H1 (cell line): ENCODE results near the gene DENND2C. TPM values are rescaled to one million over a fixed set of nuclear protein-coding genes. Genes with fewer than 3 reads are reported as not detected.

Experiments
- CTCF ChIA-PET: fragments of 300-600 bp; sonication (Branson Sonifier 250); formaldehyde crosslinking; loops from one replicate; lab custom pipeline; 2021; ENCODE audit not compliant: partially characterized antibody; lab: Charles Lee
- POLR2A ChIA-PET: fragments of 300-600 bp; sonication (Branson Sonifier 250); formaldehyde crosslinking; loops from one replicate; lab custom pipeline; 2021; ENCODE audit warnings: inconsistent platforms; ENCODE audit not compliant: partially characterized antibody; lab: Charles Lee
- DNase-seq, 2 experiments: peaks; one replicate each; pipeline versions ENCODE4 v3.0.0 to v3.0.0-alpha.2; 2010 to 2022; ENCODE audit warnings: low spot score in 2 of 2, low read depth in 1 of 2, mixed read lengths in 1 of 2
- FAIRE-seq: peaks from 2 replicates; lab custom pipeline; 2011; peaks lifted over from hg19 to GRCh38; lab: Jason Lieb, UNC
- H2AFZ ChIP-seq: 2 replicates; pipeline ENCODE4 v1.8.1; 2012; ENCODE audit warnings: low read length, inconsistent platforms
- H2AK5ac ChIP-seq: 2 replicates; pipeline ENCODE4 v1.6.1; 2013; ENCODE audit warnings: low read depth, low read length
- H2BK120ac ChIP-seq: replicated peaks from 2 replicates; pipeline ENCODE3; 2013; ENCODE audit warnings: low read depth, low read length, inconsistent platforms
- H2BK12ac ChIP-seq: 2 replicates; pipeline ENCODE4 v1.6.1; 2013; ENCODE audit warnings: low read depth, low read length
- H2BK15ac ChIP-seq: 2 replicates; pipeline ENCODE4 v1.6.1; 2013; ENCODE audit warnings: low read length
- H2BK20ac ChIP-seq: 2 replicates; pipeline ENCODE4 v1.6.1; 2013; ENCODE audit warnings: low read length
- H2BK5ac ChIP-seq: 2 replicates; pipeline ENCODE4 v1.6.1; 2013; ENCODE audit warnings: low read depth, low read length
- H3K14ac ChIP-seq: 2 replicates; pipeline ENCODE4 v1.6.1; 2013; ENCODE audit warnings: inconsistent platforms; ENCODE audit not compliant: insufficient read length
- H3K18ac ChIP-seq: 2 replicates; pipeline ENCODE4 v1.6.1; 2013; ENCODE audit warnings: low read length; ENCODE audit errors: extremely low read depth
- H3K23ac ChIP-seq: 2 replicates; pipeline ENCODE4 v1.6.1; 2013; ENCODE audit warnings: inconsistent platforms; ENCODE audit not compliant: insufficient read length
- H3K23me2 ChIP-seq: 2 replicates; pipeline ENCODE4 v1.6.1; 2013; ENCODE audit warnings: low read depth, low read length
- H3K27ac ChIP-seq: 2 replicates; pipeline ENCODE4 v1.6.1; 2011; ENCODE audit warnings: low read depth, low read length, inconsistent platforms
- H3K27me3 ChIP-seq, 4 experiments: replicated peaks in 1 of 4; 1 replicate in 1 of 4; 2 replicates in 3 of 4; pipeline versions ENCODE4 v1.6.1 to v1.8.1; 2011 to 2013; ENCODE audit warnings: low read length in 3 of 4, mild to moderate bottlenecking in 3 of 4, inconsistent platforms in 2 of 4, mixed read lengths in 2 of 4, moderate library complexity in 1 of 4; ENCODE audit not compliant: control insufficient read depth in 3 of 4, insufficient read depth in 3 of 4; ENCODE audit errors: extremely low read depth in 1 of 4
- H3K36me3 ChIP-seq, 4 experiments: 2 replicates each; pipeline versions ENCODE4 v1.6.1 to v1.8.1; 2011 to 2013; ENCODE audit warnings: mild to moderate bottlenecking in 4 of 4, low read length in 3 of 4, moderate library complexity in 2 of 4, control low read depth in 1 of 4, inconsistent platforms in 1 of 4; ENCODE audit not compliant: insufficient read depth in 4 of 4, control insufficient read depth in 2 of 4
- H3K4ac ChIP-seq: replicated peaks from 2 replicates; pipeline ENCODE3; 2013; ENCODE audit warnings: low read length, low read depth, mixed read lengths, inconsistent platforms; ENCODE audit not compliant: insufficient read length
- H3K4me1 ChIP-seq, 4 experiments: replicated peaks in 1 of 4; 1 replicate in 1 of 4; 2 replicates in 3 of 4; pipeline versions ENCODE4 v1.6.1 to v1.8.1; 2011 to 2013; ENCODE audit warnings: low read length in 3 of 4, inconsistent platforms in 2 of 4, mixed read lengths in 1 of 4; ENCODE audit not compliant: insufficient read depth in 4 of 4, control insufficient read depth in 3 of 4
- H3K4me2 ChIP-seq, 2 experiments: 2 replicates each; pipeline versions ENCODE4 v1.6.1 to v1.8.1; 2011 to 2013; ENCODE audit warnings: low read depth in 2 of 2, low read length in 2 of 2, control low read depth in 1 of 2, inconsistent platforms in 1 of 2, mild to moderate bottlenecking in 1 of 2; ENCODE audit not compliant: insufficient read depth in 1 of 2
- H3K4me3 ChIP-seq, 4 experiments: fragments of 200-600, 300-600 bp in 1 of 4; sonication (generic), shearing (Covaris generic), sonication (Bioruptor Twin) in 1 of 4; 2 replicates each; pipeline versions ENCODE4 v1.5.1 to v1.8.1; 2011 to 2016; ENCODE audit warnings: low read length in 4 of 4, low read depth in 3 of 4, control low read depth in 2 of 4, inconsistent platforms in 2 of 4, mild to moderate bottlenecking in 2 of 4, mixed read lengths in 1 of 4, moderate library complexity in 1 of 4; ENCODE audit not compliant: insufficient read depth in 2 of 4; ENCODE audit errors: extremely low read depth in 1 of 4
- H3K56ac ChIP-seq: replicated peaks from 2 replicates; pipeline ENCODE3; 2013; ENCODE audit warnings: low read depth, mild to moderate bottlenecking, mixed read lengths, low read length, inconsistent platforms; ENCODE audit not compliant: insufficient read length
- H3K79me1 ChIP-seq: 2 replicates; pipeline ENCODE4 v1.6.1; 2013; ENCODE audit warnings: low read depth, low read length, control low read depth
- H3K79me2 ChIP-seq, 2 experiments: 2 replicates each; pipeline versions ENCODE4 v1.6.1 to v1.8.1; 2012 to 2013; ENCODE audit warnings: low read length in 2 of 2, mild to moderate bottlenecking in 2 of 2, inconsistent platforms in 1 of 2; ENCODE audit not compliant: insufficient read depth in 2 of 2, control insufficient read depth in 1 of 2
- H3K9ac ChIP-seq, 4 experiments: replicated peaks in 1 of 4; 1 replicate in 1 of 4; 2 replicates in 3 of 4; pipeline versions ENCODE4 v1.6.1 to v1.8.1; 2011 to 2013; ENCODE audit warnings: low read depth in 3 of 4, low read length in 3 of 4, control low read depth in 2 of 4, mild to moderate bottlenecking in 2 of 4, moderate library complexity in 2 of 4, inconsistent platforms in 1 of 4; ENCODE audit errors: extremely low read depth in 1 of 4
- H3K9me3 ChIP-seq, 2 experiments: 2 replicates each; pipeline versions ENCODE4 v1.6.1 to v1.8.1; 2012 to 2013; ENCODE audit warnings: mild to moderate bottlenecking in 2 of 2, moderate library complexity in 2 of 2, control low read depth in 1 of 2, inconsistent platforms in 1 of 2, low read depth in 1 of 2, low read length in 1 of 2, mixed read lengths in 1 of 2; ENCODE audit not compliant: insufficient read depth in 2 of 2
- H4K20me1 ChIP-seq, 2 experiments: replicated peaks in 1 of 2; 2 replicates each; pipeline versions ENCODE3 to v1.8.1; 2011 to 2013; ENCODE audit warnings: inconsistent platforms in 2 of 2, low read length in 2 of 2, mild to moderate bottlenecking in 1 of 2; ENCODE audit not compliant: insufficient read depth in 2 of 2, control insufficient read depth in 1 of 2
- H4K5ac ChIP-seq: 2 replicates; pipeline ENCODE4 v1.6.1; 2013; ENCODE audit warnings: low read length, low read depth, mixed read lengths, inconsistent platforms; ENCODE audit not compliant: insufficient read length
- H4K8ac ChIP-seq: 2 replicates; pipeline ENCODE4 v1.8.0; 2013; ENCODE audit warnings: mild to moderate bottlenecking, moderate library complexity, low read length, inconsistent platforms; ENCODE audit not compliant: insufficient read depth; ENCODE audit errors: extremely low read depth
- H4K91ac ChIP-seq: replicated peaks from 2 replicates; pipeline ENCODE3; 2013; ENCODE audit warnings: low read length, mixed read lengths, inconsistent platforms; ENCODE audit not compliant: insufficient read length
- BCL11A ChIP-seq, 2 experiments: IDR thresholded peaks; one replicate each; pipeline ENCODE4 v1.6.1; 2011; ENCODE audit warnings: low read depth in 2 of 2, low read length in 2 of 2, mild to moderate bottlenecking in 2 of 2
- BRCA1 ChIP-seq: IDR thresholded peaks from 2 replicates; pipeline ENCODE4 v1.6.1; 2012; ENCODE audit warnings: low read depth, low read length, improper control_type of control experiment
- CBX5 ChIP-seq: fragments of 300-800, 300-1000 bp; sonication (generic); IDR thresholded peaks from 2 replicates; pipeline ENCODE4 v1.7.1; 2016; ENCODE audit warnings: antibody characterized with exemption, low read length, low read depth
- CREB1 ChIP-seq: IDR thresholded peaks from 2 replicates; pipeline ENCODE4 v1.6.1; 2012; ENCODE audit warnings: inconsistent platforms
- JUND ChIP-seq: IDR thresholded peaks from 2 replicates; pipeline ENCODE4 v1.6.1; 2011; ENCODE audit warnings: mild to moderate bottlenecking, improper control_type of control experiment, low read length
- KDM1A ChIP-seq: fragments of 200-600, 300-600 bp; sonication (generic); IDR thresholded peaks from 2 replicates; pipeline ENCODE4 v1.7.1; 2016; ENCODE audit warnings: mild to moderate bottlenecking, low read length, borderline replicate concordance
- NANOG ChIP-seq: IDR thresholded peaks from 2 replicates; pipeline ENCODE4 v1.6.1; 2011; ENCODE audit warnings: low read length, low read depth, mild to moderate bottlenecking, inconsistent platforms; ENCODE audit not compliant: insufficient read depth, poor library complexity, severe bottlenecking
- POLR2AphosphoS5 ChIP-seq: IDR thresholded peaks from 2 replicates; pipeline ENCODE4 v1.6.1; 2011; ENCODE audit warnings: low read depth, low read length
- RAD21 ChIP-seq, 2 experiments: IDR thresholded peaks in 1 of 2; conservative IDR thresholded peaks in 1 of 2; 2 replicates each; pipeline ENCODE4 v1.6.1; 2011; ENCODE audit warnings: low read depth in 2 of 2, low read length in 2 of 2, improper control_type of control experiment in 1 of 2, inconsistent platforms in 1 of 2, mild to moderate bottlenecking in 1 of 2, moderate library complexity in 1 of 2
- RXRA ChIP-seq: IDR thresholded peaks from 2 replicates; pipeline ENCODE4 v1.6.1; 2011; ENCODE audit warnings: low read depth, mild to moderate bottlenecking, low read length, moderate library complexity; ENCODE audit not compliant: insufficient read depth
- TAF1 ChIP-seq: IDR thresholded peaks from 2 replicates; pipeline ENCODE4 v1.6.1; 2011; ENCODE audit warnings: mild to moderate bottlenecking, low read depth, low read length
- YY1 ChIP-seq: IDR thresholded peaks from 2 replicates; pipeline ENCODE4 v1.6.1; 2011; ENCODE audit warnings: low read depth, mild to moderate bottlenecking, low read length
- WGBS, 2 experiments: shearing (Covaris generic) in 1 of 2; methylation state at CpG; one replicate each; pipeline versions ENCODE4 v1.1.6 to v1.1.7; 2013 to 2015; ENCODE audit warnings: low lambda C conversion rate in 2 of 2, mixed read lengths in 2 of 2, inconsistent platforms in 1 of 2, low coverage in 1 of 2, missing lambda C conversion rate in 1 of 2; ENCODE audit not compliant: insufficient replicate concordance in 2 of 2, insufficient coverage in 1 of 2, insufficient read length in 1 of 2; ENCODE audit errors: extremely low coverage in 1 of 2, missing lambda C conversion rate in 1 of 2; 5-methylcytosine and 5-hydroxymethylcytosine counted together
- polyA plus RNA-seq, 7 experiments: library from polyadenylated mRNA; depleted of rRNA in 3 of 7; stranded (reverse) in 5 of 7; unstranded in 2 of 7; fragments of >200 nt in 5 of 7; fragments of 200-250 nt in 2 of 7; gene quantifications; 1 replicate in 5 of 7; 2 replicates in 1 of 7; 4 replicates in 1 of 7; pipeline versions ENCODE4 v1.2.1 to v1.2.3, GENCODE V29; 2011 to 2013; ENCODE audit warnings: missing spikeins in 2 of 7, mixed read lengths in 2 of 7
- total RNA-seq: library from RNA; stranded (reverse); fragmentation: NEBNext Ultra II Directional; extraction: Animal tissue kit (Norgen Biotek cat#: 25700); gene quantifications from 2 replicates; pipeline ENCODE4 v1.2.1, GENCODE V29; 2021

Gene DENND2C
- total and polyA plus RNA-seq, 2 of the 8 experiments (the other 6 are each of a cell fraction or from before 2014, with no cell fraction given) = 1.8 to 5.5 TPM

GRCh38 chr1:114668784-114669561, 876 bp downstream of the DENND2C start:
- 45% methylated on average over 13 of the region's 13 CpGs; no CpG with 5 or more reads in 1 of the 2 experiments for WGBS, 2 experiments
- H3K9me3 ChIP-seq = no peaks in the 10 kb centered on the region
- H3K4ac ChIP-seq = no peak overlapping the region
- peaks cover 0 to 4% (median 2%) of the 10 kb centered on the region in 4 experiments; a peak in 2 of 7 replicates for H3K27me3 ChIP-seq
- no peaks in the 10 kb centered on the region for H3K36me3 ChIP-seq
- DNase-seq (no peak), FAIRE-seq (no peak)
- ChIA-PET POLR2A (interaction anchor here (0.5 to 1.5 kb wide), 8 partner anchors 10 to 322 kb away, joined by 3 to 9 read pairs (median 4); partner anchors contain the start of genes CSDE1, NRAS and TRIM33), CTCF (interaction anchor here (1.1 to 1.3 kb wide), 3 partner anchors 24 to 288 kb away, joined by 3 to 4 read pairs (median 3); no protein-coding TSS in a partner anchor)
- H2BK15ac ChIP-seq = no peak overlapping the region
- no peaks in the 10 kb centered on the region for H3K79me1 ChIP-seq
- H2AK5ac ChIP-seq = no peak overlapping the region
- no peak overlapping the region for H3K14ac ChIP-seq
- H3K9ac ChIP-seq = peak overlapping the region in 3 of 4 experiments; percentile 38 to 72 (median 52); a peak in 4 of 7 replicates
- H3K4me2 ChIP-seq = peak overlapping the region; percentile 93 to 100
- H4K20me1 ChIP-seq = no peaks in the 10 kb centered on the region
- peaks cover 10% of the 10 kb centered on the region for H3K23me2 ChIP-seq
- no peak overlapping the region for H3K27ac ChIP-seq
- no peak overlapping the region for H4K91ac ChIP-seq
- no peak overlapping the region for H2BK20ac ChIP-seq
- no peak overlapping the region for H3K56ac ChIP-seq
- peak overlapping the region; percentile 85 for H2AFZ ChIP-seq
- no peak overlapping the region for H3K23ac ChIP-seq
- H3K79me2 ChIP-seq = no peaks in the 10 kb centered on the region
- H4K5ac ChIP-seq = no peak overlapping the region
- no peak overlapping the region for H2BK120ac ChIP-seq
- peak overlapping the region; percentile 65 to 82 (median 77) for H3K4me3 ChIP-seq
- H3K18ac ChIP-seq = no peak overlapping the region
- H2BK5ac ChIP-seq = no peak overlapping the region
- no peak overlapping the region for H2BK12ac ChIP-seq
- H3K4me1 ChIP-seq = peaks cover 0 to 4% (median 1%) of the 10 kb centered on the region in 4 experiments; a peak in 1 of 7 replicates
- no peak overlapping the region for H4K8ac ChIP-seq
- no peak for TF ChIP-seq BRCA1
- TF ChIP-seq BCL11A (IDR thresholded peaks at IDR 0.05; ENCODE audit: low read depth in 2 of 2, low read length in 2 of 2) = no peak
- TF ChIP-seq KDM1A = no peak
- no peak for TF ChIP-seq RXRA
- no peak for TF ChIP-seq CBX5
- no peak for TF ChIP-seq RAD21 (IDR thresholded peaks at IDR 0.05 in 1 of 2, conservative IDR thresholded peaks at IDR 0.05 in 1 of 2; ENCODE audit: low read depth in 2 of 2, low read length in 2 of 2)
- TF ChIP-seq JUND = no peak
- no peak for TF ChIP-seq POLR2AphosphoS5
- TF ChIP-seq TAF1 = no peak
- no peak for TF ChIP-seq YY1
- TF ChIP-seq CREB1 = no peak
- no peak for TF ChIP-seq NANOG
